OCI-LY3 (cell line): Measurements from ENCODE around the gene LTBR.

ENCODE experiments used
- CTCF ChIP-seq: fragments of 200-600, 300-600 bp; sonication (generic); IDR thresholded peaks from 2 replicates; pipeline ENCODE4 v1.5.1; 2014; ENCODE audit warnings: antibody characterized with exemption, low read length, low read depth
- EZH2phosphoT487 ChIP-seq: fragments of 200-600 bp; shearing (Covaris generic); IDR thresholded peaks from 2 replicates; pipeline ENCODE4 v1.6.1; 2018; ENCODE audit warnings: antibody characterized with exemption, mixed run types, low read depth

DNA sequence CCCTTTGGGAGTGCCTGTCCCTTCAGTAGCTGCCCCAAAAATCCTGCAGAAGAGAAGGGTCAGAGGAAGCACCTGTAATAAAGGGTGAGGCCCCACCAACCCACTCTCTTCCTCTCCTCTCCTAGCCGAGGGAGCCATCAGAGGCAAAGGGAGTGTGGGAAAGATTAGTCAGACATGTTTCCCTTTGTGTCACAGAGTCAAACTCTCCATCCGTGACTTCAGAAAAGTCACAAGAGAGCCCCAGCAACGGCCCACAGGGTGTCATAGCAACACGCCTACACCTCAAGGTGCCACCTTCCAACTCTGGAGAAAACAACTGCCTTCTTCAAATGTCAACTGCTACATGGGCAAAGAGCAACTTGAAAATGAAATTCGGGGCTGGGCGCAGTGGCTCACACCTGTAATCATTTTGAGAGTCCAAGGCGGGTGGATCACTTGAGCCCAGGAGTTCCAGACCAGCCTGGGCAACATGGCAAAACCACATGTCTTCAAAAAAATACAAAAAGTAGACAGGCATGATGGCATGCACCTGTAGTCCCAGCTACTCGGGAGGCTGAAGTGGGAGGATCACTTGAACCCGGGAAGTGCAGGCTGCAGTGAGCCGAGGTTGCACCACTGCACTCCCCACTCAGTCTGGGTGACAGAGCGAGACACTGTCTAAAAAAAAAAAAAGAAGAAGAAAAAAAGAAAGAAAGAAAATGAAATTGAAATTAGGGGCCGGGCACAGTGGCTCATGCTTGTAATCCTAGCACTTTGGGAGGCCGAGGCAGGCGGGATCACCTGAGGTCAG is 43.1 kb downstream of the LTBR start:
- no peak for TF ChIP-seq CTCF
- no peak for TF ChIP-seq EZH2phosphoT487
